Naive thymus-derived CD4-positive, alpha-beta T cell (primary cell): ENCODE data around the gene ITLN2. TPM values are rescaled to one million over a fixed set of nuclear protein-coding genes. Genes with fewer than 3 reads are reported as not detected.
"Not testable (repeated sequence)": the region's sequence is repeated elsewhere in the genome, so short reads cannot be mapped to it uniquely, and the experiment has no call there.

Experiments used
- ATAC-seq: fragments of 150-1000 bp; cut with Tn5 transposase; 2 replicates; pipeline ENCODE4 v1.10.0; 2021; ENCODE audit warnings: mild to moderate bottlenecking, moderate library complexity
- CTCF ChIA-PET: fragments of 350-600 bp; sonication (Branson Sonifier 250); formaldehyde crosslinking; loops from one replicate; lab custom pipeline; 2021; ENCODE audit warnings: antibody characterized with exemption; lab: Charles Lee
- POLR2A ChIA-PET: fragments of 350-600 bp; sonication (Branson Sonifier 250); formaldehyde crosslinking; loops from one replicate; lab custom pipeline; 2021; ENCODE audit warnings: antibody characterized with exemption, inconsistent platforms; lab: Charles Lee
- DNase-seq, 9 donors: peaks; one replicate each; pipeline versions ENCODE4 v3.0.0 to v3.0.0-alpha.2; 2020 to 2022; ENCODE audit warnings: mixed read lengths in 1 of 9
- H3K27ac ChIP-seq: one replicate; pipeline ENCODE4 v1.7.0; 2013; ENCODE audit warnings: mild to moderate bottlenecking, low read depth, low read length, moderate library complexity
- H3K27me3 ChIP-seq, 2 donors: one replicate each; pipeline ENCODE4 v1.7.0; 2013; ENCODE audit warnings: low read length in 2 of 2, mild to moderate bottlenecking in 2 of 2, moderate library complexity in 2 of 2; ENCODE audit not compliant: control insufficient read depth in 2 of 2, insufficient read depth in 2 of 2
- H3K36me3 ChIP-seq, 3 experiments: 1 replicate in 2 of 3; 2 replicates in 1 of 3; pipeline ENCODE4 v1.7.0; 2013; ENCODE audit warnings: low read length in 3 of 3, mild to moderate bottlenecking in 3 of 3, moderate library complexity in 1 of 3; ENCODE audit not compliant: insufficient read depth in 3 of 3, control insufficient read depth in 2 of 3
- H3K4me1 ChIP-seq, 2 donors: one replicate each; pipeline ENCODE4 v1.7.0; 2013; ENCODE audit warnings: low read length in 2 of 2, mild to moderate bottlenecking in 2 of 2, moderate library complexity in 1 of 2; ENCODE audit not compliant: control insufficient read depth in 2 of 2, insufficient read depth in 2 of 2
- H3K4me3 ChIP-seq: 2 replicates; pipeline ENCODE4 v1.7.0; 2013; ENCODE audit warnings: mild to moderate bottlenecking, low read length
- H3K9me3 ChIP-seq, 3 experiments: 1 replicate in 2 of 3; 2 replicates in 1 of 3; pipeline ENCODE4 v1.7.0; 2013; ENCODE audit warnings: low read length in 3 of 3; ENCODE audit not compliant: control insufficient read depth in 2 of 3
- H3K27ac Mint-ChIP-seq, 9 donors: one replicate each; pipeline ENCODE4 v1.8.0; 2020 to 2022; ENCODE audit warnings: mixed read lengths in 9 of 9, mild to moderate bottlenecking in 8 of 9, moderate library complexity in 5 of 9, inconsistent platforms in 2 of 9
- H3K27me3 Mint-ChIP-seq, 5 donors: one replicate each; pipeline ENCODE4 v1.8.0; 2021 to 2022; ENCODE audit warnings: mixed read lengths in 5 of 5, mild to moderate bottlenecking in 1 of 5
- H3K36me3 Mint-ChIP-seq, 5 donors: one replicate each; pipeline ENCODE4 v1.8.0; 2020 to 2022; ENCODE audit warnings: mixed read lengths in 5 of 5, mild to moderate bottlenecking in 3 of 5, inconsistent platforms in 1 of 5
- H3K4me1 Mint-ChIP-seq, 7 donors: one replicate each; pipeline ENCODE4 v1.8.0; 2020 to 2022; ENCODE audit warnings: mixed read lengths in 7 of 7, mild to moderate bottlenecking in 3 of 7, inconsistent platforms in 1 of 7
- H3K4me3 Mint-ChIP-seq, 10 donors: one replicate each; pipeline ENCODE4 v1.8.0; 2020 to 2022; ENCODE audit warnings: mild to moderate bottlenecking in 10 of 10, mixed read lengths in 10 of 10, moderate library complexity in 6 of 10, inconsistent platforms in 2 of 10
- H3K9me3 Mint-ChIP-seq, 11 donors: one replicate each; pipeline ENCODE4 v1.8.0; 2020 to 2022; ENCODE audit warnings: mixed read lengths in 11 of 11, mild to moderate bottlenecking in 4 of 11, inconsistent platforms in 1 of 11, moderate library complexity in 1 of 11
- intact Hi-C, 2 donors: fragments of 100-400 bp; cut with micrococcal nuclease; formaldehyde crosslinking; loops; one replicate each; pipeline ENCODE4 v1.15.1; 2023
- polyA plus RNA-seq, 2 donors: library from polyadenylated mRNA; unstranded; fragments of 300-500 nt; fragmentation: Illumina TruSeq; gene quantifications; one replicate each; pipeline ENCODE4 v1.2.3, GENCODE V29; 2021
- total RNA-seq, 6 experiments: library from RNA in 5 of 6; stranded (reverse) in 5 of 6; gene quantifications; 1 replicate in 5 of 6; 2 replicates in 1 of 6; pipeline ENCODE4 v1.2.3 and lab custom pipeline; 2021 to 2026

Gene ITLN2
- total and polyA plus RNA-seq, 7 experiments from 2014 or later = not detected

DNA sequence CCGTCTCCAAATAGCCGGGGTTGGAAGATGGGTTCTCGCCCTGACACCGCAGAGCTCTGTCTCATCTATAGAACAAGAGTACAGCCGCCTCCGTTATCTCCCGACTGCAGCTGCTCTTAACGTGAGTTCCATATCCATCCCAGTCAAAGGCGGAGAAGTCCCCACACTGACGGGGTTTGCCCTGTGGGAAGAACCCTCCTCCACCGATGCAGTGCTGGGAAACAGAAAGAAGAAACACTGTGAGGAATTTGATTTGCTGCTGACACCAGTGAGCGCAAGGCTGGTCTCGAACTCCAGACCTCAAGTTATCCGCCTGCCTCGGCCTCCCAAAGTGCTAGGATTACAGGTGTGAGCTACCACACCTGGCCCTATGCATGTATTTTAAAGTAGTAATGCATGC lies 9.5 kb downstream of the ITLN2 start:
- POLR2A ChIA-PET = no interaction called here
- CTCF ChIA-PET = interaction anchor here (0.6 kb wide), 1 partner anchor 481 kb away, joined by 3 read pairs; no protein-coding TSS in a partner anchor
- Mint-ChIP-seq H3K4me1 (no peaks in the 10 kb centered on the region), H3K4me3 (no peak overlapping the region), H3K9me3 (peaks cover 0 to 1% (median 0%) of the 10 kb centered on the region in 11 donors), H3K36me3 (no peaks in the 10 kb centered on the region), H3K27me3 (peaks cover 0 to 14% (median 0%) of the 10 kb centered on the region in 5 donors), H3K27ac (no peak overlapping the region)
- H3K36me3 ChIP-seq = no peaks in the 10 kb centered on the region
- no peaks in the 10 kb centered on the region for H3K9me3 ChIP-seq
- H3K4me1 ChIP-seq = no peaks in the 10 kb centered on the region
- no peak for DNase-seq
- H3K4me3 ChIP-seq = no peak overlapping the region
- H3K27me3 ChIP-seq = no peaks in the 10 kb centered on the region
- no peak for ATAC-seq
- H3K27ac ChIP-seq = no peak overlapping the region
- intact Hi-C loops = no loop called here

DNA sequence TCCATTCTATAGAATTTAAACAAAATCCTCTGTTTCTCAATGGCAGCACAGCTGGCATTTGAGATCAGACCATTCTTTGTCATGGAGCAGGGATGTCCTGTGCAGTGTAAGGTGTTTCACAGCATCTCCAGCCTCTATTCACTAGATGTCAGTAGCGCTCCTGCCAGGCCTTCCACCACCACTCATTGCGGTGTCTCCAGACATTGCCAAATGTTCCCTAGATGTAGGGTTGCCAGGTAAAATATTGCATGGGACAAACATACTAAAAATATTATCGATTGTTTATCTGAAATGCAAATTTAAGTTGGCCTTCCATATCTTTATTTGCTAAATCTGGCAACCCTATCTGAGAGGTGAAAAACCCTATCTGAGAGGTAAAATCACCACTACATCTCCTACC lies 11.7 kb downstream of the ITLN2 start:
- Mint-ChIP-seq H3K27ac (no peak overlapping the region), H3K27me3 (peaks cover 0 to 34% (median 0%) of the 10 kb centered on the region in 5 donors), H3K4me1 (no peaks in the 10 kb centered on the region)

DNA sequence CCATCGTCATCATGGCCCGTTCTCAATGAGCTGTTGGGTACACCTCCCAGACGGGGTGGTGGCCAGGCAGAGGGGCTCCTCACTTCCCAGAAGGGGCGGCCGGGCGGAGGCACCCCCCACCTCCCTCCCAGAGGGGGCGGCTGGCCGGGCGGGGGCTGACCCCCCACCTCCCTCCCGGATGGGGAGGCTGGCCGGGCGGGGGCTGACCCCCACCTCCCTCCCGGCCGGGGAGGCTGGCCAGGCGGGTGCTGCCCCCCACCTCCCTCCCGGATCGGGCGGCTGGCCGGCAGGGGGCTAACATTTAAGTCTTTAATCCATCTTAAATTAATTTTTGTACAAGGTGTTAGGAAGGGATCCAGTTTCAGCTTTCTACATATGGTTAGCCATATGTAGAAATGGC lies 17.9 kb downstream of the ITLN2 start:
- H3K27me3 ChIP-seq, CTCF ChIA-PET, H3K36me3 ChIP-seq, H3K27ac ChIP-seq, DNase-seq, H3K4me1 ChIP-seq, H3K36me3 Mint-ChIP-seq, ATAC-seq, H3K4me3 ChIP-seq, H3K27ac Mint-ChIP-seq, H3K9me3 ChIP-seq, H3K9me3 Mint-ChIP-seq, H3K4me1 Mint-ChIP-seq, POLR2A ChIA-PET, intact Hi-C loops, H3K4me3 Mint-ChIP-seq: not testable (repeated sequence)
- peaks cover 0 to 39% (median 0%) of the 10 kb centered on the region in 5 donors for H3K27me3 Mint-ChIP-seq

More for the DNA sequence above, 11.7 kb downstream of the ITLN2 start:
- Histone ChIP-seq H3K36me3 (no peaks in the 10 kb centered on the region), H3K4me3 (no peak overlapping the region), H3K9me3 (no peaks in the 10 kb centered on the region), H3K4me1 (no peaks in the 10 kb centered on the region), H3K27me3 (no peaks in the 10 kb centered on the region), H3K27ac (no peak overlapping the region)
- POLR2A ChIA-PET = no interaction called here
- no peaks in the 10 kb centered on the region for H3K36me3 Mint-ChIP-seq
- peaks cover 0 to 1% (median 0%) of the 10 kb centered on the region in 11 donors for H3K9me3 Mint-ChIP-seq
- no peak overlapping the region for H3K4me3 Mint-ChIP-seq
- intact Hi-C loops = no loop called here
- no peak for DNase-seq
- CTCF ChIA-PET = interaction anchor here (0.6 kb wide), 1 partner anchor 377 kb away, joined by 3 read pairs; no protein-coding TSS in a partner anchor
- ATAC-seq = no peak

DNA sequence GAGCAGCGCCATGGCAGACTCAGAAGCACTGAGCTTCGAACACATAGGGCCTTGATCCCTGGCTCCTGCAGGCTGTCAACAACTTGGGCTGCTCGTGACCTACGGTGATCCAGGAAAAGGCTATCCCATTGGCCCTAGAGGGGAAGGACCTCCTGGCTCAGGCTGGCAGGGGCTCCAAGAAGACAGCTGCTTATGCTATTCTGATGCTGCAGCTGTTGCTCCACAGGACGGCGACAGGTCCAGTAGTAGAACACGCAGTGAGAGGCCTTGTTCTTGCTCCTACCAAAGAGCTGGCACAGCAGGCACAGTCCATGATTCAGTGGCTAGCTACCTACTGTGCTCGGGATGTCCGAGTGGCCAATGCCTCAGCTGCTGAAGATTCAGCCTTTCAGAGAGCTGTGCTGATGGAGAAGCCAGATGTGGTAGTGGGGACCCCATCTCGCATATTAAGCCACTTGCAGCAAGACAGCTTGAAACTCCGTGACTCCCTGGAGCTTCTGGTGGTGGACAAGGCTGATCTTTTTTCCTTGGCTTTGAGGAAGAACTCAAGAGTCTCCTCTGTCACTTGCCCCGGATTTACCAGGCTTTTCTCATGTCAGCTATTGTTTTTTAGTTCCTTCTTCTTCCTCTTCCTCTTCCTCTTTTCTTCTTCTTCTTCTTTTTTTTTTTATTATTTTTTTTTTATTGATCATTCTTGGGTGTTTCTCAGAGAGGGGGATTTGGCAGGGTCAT lies 18.9 kb downstream of the ITLN2 start:
- H3K9me3 ChIP-seq = peaks cover 0 to 3% (median 0%) of the 10 kb centered on the region in 3 experiments
- no peaks in the 10 kb centered on the region for H3K27me3 ChIP-seq
- intact Hi-C loops = no loop called here
- H3K9me3 Mint-ChIP-seq = peaks cover 0 to 5% (median 0%) of the 10 kb centered on the region in 11 donors
- no peak overlapping the region for H3K4me3 Mint-ChIP-seq
- no peak overlapping the region for H3K27ac ChIP-seq
- no peaks in the 10 kb centered on the region for H3K36me3 ChIP-seq
- H3K4me1 Mint-ChIP-seq = peaks cover 0 to 2% (median 0%) of the 10 kb centered on the region in 7 donors
- ATAC-seq (no peak), DNase-seq (no peak)
- H3K36me3 Mint-ChIP-seq = no peaks in the 10 kb centered on the region
- no peaks in the 10 kb centered on the region for H3K4me1 ChIP-seq
- peaks cover 0 to 43% (median 0%) of the 10 kb centered on the region in 5 donors for H3K27me3 Mint-ChIP-seq
- H3K4me3 ChIP-seq = no peak overlapping the region
- ChIA-PET CTCF (interaction anchor here (0.6 to 1.0 kb wide), 2 partner anchors 16 to 39 kb away, joined by 3 to 4 read pairs; no protein-coding TSS in a partner anchor), POLR2A (interaction anchor here (0.6 to 0.7 kb wide), 5 partner anchors 18 to 253 kb away, joined by 3 to 6 read pairs (median 4); no protein-coding TSS in a partner anchor)
- no peak overlapping the region for H3K27ac Mint-ChIP-seq

DNA sequence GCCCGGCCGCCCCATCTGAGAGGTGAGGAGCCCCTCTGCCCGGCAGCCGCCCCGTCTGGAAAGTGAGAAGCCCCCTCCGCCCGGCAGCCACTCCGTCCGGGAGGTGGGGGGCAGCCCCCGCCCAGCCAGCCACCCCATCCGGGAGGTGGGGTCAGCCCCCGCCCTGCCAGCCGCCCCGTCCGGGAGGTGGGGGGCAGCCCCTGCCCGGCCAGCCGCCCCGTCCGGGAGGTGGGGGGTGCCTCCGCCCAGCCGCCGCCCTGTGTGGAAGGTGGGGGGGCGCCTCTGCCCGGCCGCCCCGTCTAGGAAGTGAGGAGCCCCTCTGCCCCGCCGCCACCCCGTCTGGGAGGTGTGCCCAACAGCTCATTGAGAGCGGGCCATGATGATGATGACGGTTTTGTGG lies 21.3 kb downstream of the ITLN2 start:
- DNase-seq, H3K4me1 ChIP-seq, H3K36me3 ChIP-seq, H3K4me1 Mint-ChIP-seq, ATAC-seq, CTCF ChIA-PET, H3K36me3 Mint-ChIP-seq, intact Hi-C loops, H3K9me3 ChIP-seq, POLR2A ChIA-PET, H3K4me3 Mint-ChIP-seq, H3K27ac Mint-ChIP-seq, H3K4me3 ChIP-seq, H3K27ac ChIP-seq, H3K9me3 Mint-ChIP-seq, H3K27me3 ChIP-seq: not testable (repeated sequence)
- H3K27me3 Mint-ChIP-seq = peaks cover 0 to 26% (median 0%) of the 10 kb centered on the region in 5 donors

DNA sequence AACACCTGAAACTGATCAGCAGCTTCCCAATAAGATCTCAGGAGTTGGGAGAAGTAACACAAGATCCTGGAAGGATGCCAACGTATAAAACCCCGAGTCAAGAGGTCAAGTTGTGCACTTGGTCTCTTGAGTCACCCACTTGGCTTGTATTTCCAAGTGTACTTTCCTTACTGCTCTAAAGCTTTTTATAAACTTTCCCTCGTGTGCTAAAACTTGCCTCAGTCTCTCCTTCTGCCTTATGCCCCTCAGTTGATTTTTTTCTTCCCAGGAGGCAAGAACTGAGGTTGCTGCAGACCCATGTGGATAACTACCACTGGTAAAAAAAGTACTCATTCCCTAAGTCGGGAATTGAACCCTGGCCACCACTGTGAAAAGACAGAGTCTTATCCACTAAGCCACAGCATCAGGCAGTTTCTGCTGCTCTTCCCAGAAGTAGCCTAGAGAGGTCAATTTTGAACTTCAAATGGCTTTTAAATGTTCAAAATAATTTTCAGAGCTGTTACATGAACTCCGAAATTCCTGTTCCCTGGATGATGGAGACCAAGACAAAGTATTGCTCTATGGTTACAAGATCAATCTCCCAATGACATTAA lies 28.9 kb downstream of the ITLN2 start:
- ATAC-seq = no peak
- Histone ChIP-seq H3K9me3 (peaks cover 0 to 12% (median 0%) of the 10 kb centered on the region in 3 experiments), H3K27me3 (no peaks in the 10 kb centered on the region), H3K4me1 (no peaks in the 10 kb centered on the region), H3K4me3 (no peak overlapping the region), H3K27ac (no peak overlapping the region), H3K36me3 (no peaks in the 10 kb centered on the region)
- ChIA-PET POLR2A (interaction anchor here (1.1 kb wide), 2 partner anchors 22 to 114 kb away, joined by 3 read pairs; no protein-coding TSS in a partner anchor), CTCF (interaction anchor here (0.6 kb wide), 1 partner anchor 597 kb away, joined by 3 read pairs; no protein-coding TSS in a partner anchor)
- Mint-ChIP-seq H3K4me3 (no peak overlapping the region), H3K27ac (no peak overlapping the region), H3K9me3 (peaks cover 2 to 42% (median 8%) of the 10 kb centered on the region in 11 donors), H3K36me3 (peaks cover 0 to 14% (median 4%) of the 10 kb centered on the region in 5 donors), H3K27me3 (peaks cover 0 to 8% (median 0%) of the 10 kb centered on the region in 5 donors), H3K4me1 (peaks cover 0 to 5% (median 0%) of the 10 kb centered on the region in 7 donors)
- DNase-seq = no peak
- intact Hi-C loops = no loop called here
